Caco-2 (cell line): Measurements from ENCODE around the gene ADARB2. TPM values are rescaled to one million over a fixed set of nuclear protein-coding genes. Genes with fewer than 3 reads are reported as not detected.

Experiments
- BruUV-seq: library from RNA; stranded (reverse); fragments of 400-500 nt; replicated peaks from 2 replicates; lab custom pipeline; 2021; lab: Mats Ljungman, UMichigan
- CTCF ChIA-PET: fragments of 300-600 bp; sonication (Branson Sonifier 250); formaldehyde crosslinking; loops from one replicate; lab custom pipeline; 2022; ENCODE audit warnings: antibody characterized with exemption; lab: Charles Lee
- POLR2A ChIA-PET: fragments of 300-600 bp; sonication (Branson Sonifier 250); formaldehyde crosslinking; loops from one replicate; lab custom pipeline; 2022; ENCODE audit warnings: antibody characterized with exemption; lab: Charles Lee
- DNase-seq, 2 experiments: peaks; one replicate each; pipeline versions ENCODE4 v3.0.0 to v3.0.0-alpha.2; 2020 to 2022
- H3K27me3 ChIP-seq: replicated peaks from 2 replicates; pipeline ENCODE4 v1.6.0; 2011; ENCODE audit warnings: low read length; ENCODE audit not compliant: control insufficient read depth, insufficient read depth
- H3K36me3 ChIP-seq: 2 replicates; pipeline ENCODE4 v1.5.1; 2011; ENCODE audit warnings: low read length; ENCODE audit not compliant: control insufficient read depth, insufficient read depth
- H3K4me1 ChIP-seq: fragments of 250-450 bp; sonication (Bioruptor Pico); 2 replicates; pipeline ENCODE4 v1.5.1; 2020; ENCODE audit warnings: mild to moderate bottlenecking
- H3K4me3 ChIP-seq: 2 replicates; pipeline ENCODE4 v1.5.1; 2011; ENCODE audit warnings: low read depth, mild to moderate bottlenecking, control low read depth, low read length
- H3K9me3 ChIP-seq: fragments of 250-450 bp; sonication (Bioruptor Pico); 2 replicates; pipeline ENCODE4 v1.5.1; 2020; ENCODE audit warnings: mild to moderate bottlenecking, moderate library complexity
- H3K27ac Mint-ChIP-seq: one replicate; pipeline ENCODE4 v1.8.0; 2022; ENCODE audit warnings: mixed read lengths; ENCODE audit not compliant: unreplicated experiment
- H3K27me3 Mint-ChIP-seq: one replicate; pipeline ENCODE4 v1.8.0; 2022; ENCODE audit warnings: mixed read lengths; ENCODE audit not compliant: insufficient read depth, unreplicated experiment
- H3K36me3 Mint-ChIP-seq: one replicate; pipeline ENCODE4 v1.8.0; 2022; ENCODE audit warnings: mild to moderate bottlenecking, mixed read lengths; ENCODE audit not compliant: insufficient read depth, unreplicated experiment
- H3K4me1 Mint-ChIP-seq: one replicate; pipeline ENCODE4 v1.8.0; 2022; ENCODE audit warnings: low read depth, mixed read lengths; ENCODE audit not compliant: unreplicated experiment
- H3K4me3 Mint-ChIP-seq: one replicate; pipeline ENCODE4 v1.8.0; 2022; ENCODE audit warnings: mild to moderate bottlenecking, moderate library complexity, mixed read lengths; ENCODE audit not compliant: unreplicated experiment
- H3K9me3 Mint-ChIP-seq: one replicate; pipeline ENCODE4 v1.8.0; 2022; ENCODE audit warnings: mixed read lengths; ENCODE audit not compliant: unreplicated experiment
- intact Hi-C: fragments of 100-400 bp; cut with micrococcal nuclease; formaldehyde crosslinking; loops from one replicate; pipeline ENCODE4 v1.10.0; 2022; ENCODE audit not compliant: unreplicated experiment
- total RNA-seq: library from RNA; stranded (reverse); gene quantifications from 2 replicates; pipeline ENCODE4 v1.2.3, GENCODE V29; 2022
- TF ChIP-seq, protein P1 (sequence below), 2 experiments: fragments of 200-600 bp in 1 of 2; IDR thresholded peaks; 1 replicate in 1 of 2; 2 replicates in 1 of 2; pipeline versions ENCODE4 v1.5.1 to v1.8.0; 2011 to 2022; ENCODE audit warnings: antibody characterized with exemption in 1 of 2, control low read depth in 1 of 2, inconsistent platforms in 1 of 2, low read depth in 1 of 2, low read length in 1 of 2, mild to moderate bottlenecking in 1 of 2, moderate library complexity in 1 of 2; ENCODE audit not compliant: insufficient read depth in 1 of 2, severe bottlenecking in 1 of 2, unreplicated experiment in 1 of 2

Gene ADARB2
- total RNA-seq, 1 experiment from 2014 or later, result 0.27 TPM

DNA sequence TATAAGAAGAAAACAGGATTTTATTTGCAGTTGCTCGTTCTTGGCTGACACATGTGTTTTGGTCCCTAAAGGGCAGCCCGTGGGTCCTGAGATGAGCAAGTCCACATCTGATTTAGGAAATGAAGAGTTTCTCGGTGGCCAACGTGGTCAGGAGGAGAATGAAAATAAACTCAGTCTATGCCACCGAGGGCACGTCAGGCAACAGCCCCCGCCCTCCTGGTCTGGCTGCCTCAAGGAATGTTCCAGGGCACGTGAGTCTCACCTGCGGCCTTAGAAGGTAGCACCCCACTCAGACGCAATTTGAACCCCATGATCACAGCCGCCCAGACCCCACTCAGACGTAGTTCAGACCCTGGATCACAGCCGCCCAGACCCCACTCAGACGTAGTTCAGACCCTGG lies 197.2 kb downstream of the ADARB2 start:
- Mint-ChIP-seq H3K4me3 (no peak overlapping the region), H3K4me1 (no peaks in the 10 kb centered on the region), H3K36me3 (no peaks in the 10 kb centered on the region), H3K27me3 (peaks cover 11% of the 10 kb centered on the region), H3K27ac (no peak overlapping the region), H3K9me3 (no peaks in the 10 kb centered on the region)
- H3K36me3 ChIP-seq, result no peaks in the 10 kb centered on the region
- ChIA-PET POLR2A (no interaction called here), CTCF (no interaction called here)
- TF ChIP-seq, protein P1, sequence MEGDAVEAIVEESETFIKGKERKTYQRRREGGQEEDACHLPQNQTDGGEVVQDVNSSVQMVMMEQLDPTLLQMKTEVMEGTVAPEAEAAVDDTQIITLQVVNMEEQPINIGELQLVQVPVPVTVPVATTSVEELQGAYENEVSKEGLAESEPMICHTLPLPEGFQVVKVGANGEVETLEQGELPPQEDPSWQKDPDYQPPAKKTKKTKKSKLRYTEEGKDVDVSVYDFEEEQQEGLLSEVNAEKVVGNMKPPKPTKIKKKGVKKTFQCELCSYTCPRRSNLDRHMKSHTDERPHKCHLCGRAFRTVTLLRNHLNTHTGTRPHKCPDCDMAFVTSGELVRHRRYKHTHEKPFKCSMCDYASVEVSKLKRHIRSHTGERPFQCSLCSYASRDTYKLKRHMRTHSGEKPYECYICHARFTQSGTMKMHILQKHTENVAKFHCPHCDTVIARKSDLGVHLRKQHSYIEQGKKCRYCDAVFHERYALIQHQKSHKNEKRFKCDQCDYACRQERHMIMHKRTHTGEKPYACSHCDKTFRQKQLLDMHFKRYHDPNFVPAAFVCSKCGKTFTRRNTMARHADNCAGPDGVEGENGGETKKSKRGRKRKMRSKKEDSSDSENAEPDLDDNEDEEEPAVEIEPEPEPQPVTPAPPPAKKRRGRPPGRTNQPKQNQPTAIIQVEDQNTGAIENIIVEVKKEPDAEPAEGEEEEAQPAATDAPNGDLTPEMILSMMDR (IDR thresholded peaks at IDR 0.05; ENCODE audit: insufficient read depth in 1 of 2, low read depth in 1 of 2, low read length in 1 of 2, severe bottlenecking in 1 of 2, unreplicated experiment in 1 of 2), result no peak
- H3K4me1 ChIP-seq, result no peaks in the 10 kb centered on the region
- intact Hi-C loops, result no loop called here
- H3K9me3 ChIP-seq, result no peaks in the 10 kb centered on the region
- no peaks in the 10 kb centered on the region; the same call in none of the 2 replicates for H3K27me3 ChIP-seq
- BruUV-seq, result no TSS peak
- DNase-seq, result no peak
- H3K4me3 ChIP-seq, result no peak overlapping the region

DNA sequence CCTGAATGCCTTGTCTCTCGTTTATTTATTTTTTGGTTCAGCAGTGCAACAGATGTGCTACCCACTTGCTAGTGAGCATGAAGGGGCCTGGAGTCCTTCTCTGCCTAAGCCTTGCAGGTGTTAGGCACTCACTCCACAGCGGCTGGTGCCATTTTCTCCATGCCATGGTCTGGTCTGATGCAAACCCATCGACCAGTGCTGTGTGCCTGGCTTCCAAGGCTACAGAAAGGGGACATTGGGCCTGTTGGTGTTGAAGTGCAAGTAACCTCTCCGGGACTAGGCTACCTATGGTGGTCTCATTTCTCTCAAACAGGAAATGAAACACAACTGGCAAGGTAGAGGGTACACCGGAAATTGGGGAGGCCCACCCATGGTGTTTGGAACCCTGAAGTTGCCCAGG lies 198.1 kb downstream of the ADARB2 start:
- H3K9me3 Mint-ChIP-seq, result no peaks in the 10 kb centered on the region
- H3K4me1 Mint-ChIP-seq, result no peaks in the 10 kb centered on the region
- ChIA-PET CTCF (no interaction called here), POLR2A (no interaction called here)
- no peaks in the 10 kb centered on the region; the same call in none of the 2 replicates for H3K27me3 ChIP-seq
- no peak overlapping the region for H3K27ac Mint-ChIP-seq
- no peak overlapping the region for H3K4me3 Mint-ChIP-seq
- no TSS peak for BruUV-seq
- no peaks in the 10 kb centered on the region for H3K36me3 Mint-ChIP-seq
- no peak for DNase-seq
- H3K27me3 Mint-ChIP-seq, result peaks cover 9% of the 10 kb centered on the region
- TF ChIP-seq, protein P1 (IDR thresholded peaks at IDR 0.05; ENCODE audit: insufficient read depth in 1 of 2, low read depth in 1 of 2, low read length in 1 of 2, severe bottlenecking in 1 of 2, unreplicated experiment in 1 of 2), result no peak
- no peak overlapping the region for H3K4me3 ChIP-seq
- H3K36me3 ChIP-seq, result no peaks in the 10 kb centered on the region
- H3K4me1 ChIP-seq, result no peaks in the 10 kb centered on the region
- intact Hi-C loops, result no loop called here
- H3K9me3 ChIP-seq, result no peaks in the 10 kb centered on the region

DNA sequence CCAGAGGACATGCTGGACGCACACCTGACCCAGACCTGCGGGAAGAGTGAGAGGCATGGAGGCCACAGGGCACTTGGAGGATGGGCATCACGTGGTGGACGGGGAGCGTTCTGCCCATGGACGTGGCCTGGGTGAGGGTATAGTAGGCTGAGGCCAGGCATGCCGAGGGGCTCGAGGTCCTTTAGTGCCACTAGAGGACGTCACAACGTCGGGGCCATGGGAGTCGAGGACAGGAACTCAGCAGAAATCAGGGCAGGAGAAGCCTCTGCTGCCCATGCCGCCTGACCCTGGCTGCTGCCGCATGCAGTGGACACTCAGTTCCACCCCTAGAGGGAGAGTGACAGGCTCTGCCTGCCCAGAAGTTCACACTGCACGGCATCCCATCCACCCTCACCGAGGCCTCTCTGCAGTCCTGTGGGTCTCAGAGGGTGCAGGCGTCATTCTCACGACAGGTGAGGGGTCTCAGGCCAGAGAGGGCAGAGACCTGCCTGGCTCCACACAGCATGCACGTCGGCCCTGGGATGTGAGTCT lies 198.7 kb downstream of the ADARB2 start:
- no TSS peak for BruUV-seq

More for the DNA sequence above, 198.7 kb downstream of the ADARB2 start:
- Mint-ChIP-seq H3K4me3 (no peak overlapping the region), H3K27ac (no peak overlapping the region), H3K9me3 (no peaks in the 10 kb centered on the region), H3K4me1 (no peaks in the 10 kb centered on the region), H3K27me3 (peaks cover 9% of the 10 kb centered on the region), H3K36me3 (no peaks in the 10 kb centered on the region)
- Histone ChIP-seq H3K27me3 (no peaks in the 10 kb centered on the region; the same call in none of the 2 replicates), H3K36me3 (no peaks in the 10 kb centered on the region), H3K4me1 (no peaks in the 10 kb centered on the region), H3K4me3 (no peak overlapping the region), H3K9me3 (no peaks in the 10 kb centered on the region)
- POLR2A ChIA-PET, result no interaction called here
- intact Hi-C loops, result no loop called here
- TF ChIP-seq, protein P1 (IDR thresholded peaks at IDR 0.05; ENCODE audit: insufficient read depth in 1 of 2, low read depth in 1 of 2, low read length in 1 of 2, severe bottlenecking in 1 of 2, unreplicated experiment in 1 of 2), result peak in 1 of 2 experiments; percentile 15
- CTCF ChIA-PET, result no interaction called here
- DNase-seq, result peak in 1 of 2 experiments; percentile 35
